MG63 (cell line): Measurements from ENCODE around the gene OR10D3. TPM values are rescaled to one million over a fixed set of nuclear protein-coding genes. Genes with fewer than 3 reads are reported as not detected.
A peak's percentile ranks its signal among the peaks of the same experiment; 100 is the strongest.
"Not testable (repeated sequence)": the region's sequence is repeated elsewhere in the genome, so short reads cannot be mapped to it uniquely, and the experiment has no call there.

ENCODE experiments used
- DNase-seq: peaks from one replicate; pipeline ENCODE4 v3.0.0-alpha.2; 2020
- H3K27me3 ChIP-seq: fragments of 250-450 bp; sonication (Bioruptor Pico); 2 replicates; pipeline ENCODE4 v1.5.1; 2020; ENCODE audit warnings: mild to moderate bottlenecking, moderate library complexity
- H3K36me3 ChIP-seq: fragments of 250-450 bp; sonication (Bioruptor Pico); 2 replicates; pipeline ENCODE4 v1.5.1; 2020; ENCODE audit warnings: mild to moderate bottlenecking, moderate library complexity
- H3K4me3 ChIP-seq: fragments of 250-450 bp; sonication (Bioruptor Pico); 2 replicates; pipeline ENCODE4 v1.5.1; 2020; ENCODE audit warnings: mild to moderate bottlenecking, moderate library complexity
- H3K9me3 ChIP-seq: fragments of 250-450 bp; sonication (Bioruptor Pico); 2 replicates; pipeline ENCODE4 v1.5.1; 2020; ENCODE audit warnings: mild to moderate bottlenecking, moderate library complexity
- total RNA-seq: library from RNA; depleted of rRNA; stranded (reverse); fragments of >200 nt; shearing (Covaris generic); gene quantifications from 2 replicates; pipeline ENCODE4 v1.2.3, GENCODE V29; 2014; ENCODE audit warnings: low replicate concordance; rRNA removed

OR10D3 gene
- total RNA-seq = not detected in 2 replicates

GRCh38 chr11:124183068-124183467 lies at the start of gene OR10D3:
Gene OR10D3, plus strand, starts transcription at chr11:124183345. Its CDS starts 1,925 bp downstream, at chr11:124185270.
- H3K36me3 ChIP-seq = no peaks in the 10 kb centered on the region
- DNase-seq = no peak

DNA sequence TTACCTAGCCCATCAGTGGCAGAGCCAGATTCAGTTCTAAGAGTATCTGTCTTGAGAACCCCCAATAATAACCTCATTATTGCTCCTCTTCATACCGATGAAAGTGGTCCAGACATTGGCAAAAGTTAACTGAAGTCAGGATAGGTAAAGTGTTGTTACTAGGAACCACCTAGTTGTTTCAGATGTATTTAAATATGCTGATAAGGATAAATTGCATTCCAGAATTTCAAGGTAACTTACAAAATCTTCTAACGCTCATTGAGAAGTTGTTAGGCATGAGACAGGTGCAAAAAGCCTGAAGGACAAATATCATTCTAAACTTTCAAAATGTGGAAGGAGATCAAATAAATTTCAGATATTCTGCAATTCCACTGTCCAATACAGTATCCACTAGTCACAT lies 40.1 kb upstream of the OR10D3 start:
- Histone ChIP-seq H3K36me3 (no peaks in the 10 kb centered on the region), H3K9me3 (peaks cover 5% of the 10 kb centered on the region; the same call in 1 of the 2 replicates), H3K4me3 (no peak overlapping the region), H3K27me3 (no peaks in the 10 kb centered on the region)
- DNase-seq = no peak

More at GRCh38 chr11:124183068-124183467, at the start of gene OR10D3:
- Histone ChIP-seq H3K27me3 (no peaks in the 10 kb centered on the region), H3K4me3 (no peak within 1 kb of the TSS), H3K9me3 (peaks cover 7% of the 10 kb centered on the region; the same call in 1 of the 2 replicates)

DNA sequence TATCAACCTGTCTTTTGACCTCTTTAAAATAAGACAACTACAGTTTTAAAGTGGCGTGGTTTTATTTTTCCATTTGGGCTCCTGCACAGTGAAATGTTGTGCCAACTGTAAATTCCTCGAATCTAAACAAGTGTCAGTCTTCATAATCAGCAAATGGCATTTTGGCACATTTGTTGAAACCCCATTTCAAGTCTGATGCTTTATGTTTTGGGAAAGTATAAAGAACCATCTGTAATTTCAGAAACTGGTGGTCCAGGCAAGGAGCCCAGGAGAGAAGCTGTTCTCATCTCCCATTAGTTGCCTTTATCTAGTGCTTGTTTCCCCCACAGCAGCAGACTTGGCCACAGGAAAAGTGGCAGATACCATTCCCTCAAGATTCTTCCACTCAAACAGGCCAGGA lies 35.2 kb upstream of the OR10D3 start:
- H3K36me3 ChIP-seq = no peaks in the 10 kb centered on the region
- no peak for DNase-seq
- H3K4me3 ChIP-seq = no peak overlapping the region
- no peaks in the 10 kb centered on the region for H3K9me3 ChIP-seq
- no peaks in the 10 kb centered on the region; the same call in 1 of the 2 replicates for H3K27me3 ChIP-seq

- no peak for DNase-seq
- Histone ChIP-seq H3K4me3 (no peak overlapping the region), H3K9me3 (no peaks in the 10 kb centered on the region), H3K27me3 (peaks cover 1% of the 10 kb centered on the region; the same call in 1 of the 2 replicates), H3K36me3 (no peaks in the 10 kb centered on the region)
Observed at GRCh38 chr11:124150684-124151083, 32.5 kb upstream of the OR10D3 start.

- no peak for DNase-seq
- H3K9me3 ChIP-seq = no peaks in the 10 kb centered on the region
- no peak overlapping the region for H3K4me3 ChIP-seq
- H3K27me3 ChIP-seq = peaks cover 2% of the 10 kb centered on the region; the same call in 1 of the 2 replicates
- no peaks in the 10 kb centered on the region for H3K36me3 ChIP-seq
Observed at GRCh38 chr11:124152770-124153407, 30.3 kb upstream of the OR10D3 start.

DNA sequence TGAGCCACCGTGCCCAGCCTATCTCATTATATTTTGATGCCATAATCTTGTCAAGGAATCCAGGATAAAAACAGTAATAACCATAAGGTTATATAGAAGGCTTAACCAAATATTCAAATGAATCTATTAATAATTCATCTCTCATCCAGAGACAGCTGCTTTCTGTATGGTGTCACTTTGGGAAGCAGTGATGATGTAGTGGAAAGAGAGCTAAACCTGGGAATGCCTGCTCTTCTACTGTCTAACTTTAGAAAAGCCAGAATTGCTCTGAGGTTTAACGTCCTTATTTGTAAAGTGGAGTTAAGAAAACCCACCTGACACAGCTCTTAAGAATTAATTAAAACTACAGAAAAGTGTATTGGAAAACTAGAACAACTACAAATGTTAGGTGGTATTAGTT lies 29.3 kb upstream of the OR10D3 start:
- no peak overlapping the region for H3K4me3 ChIP-seq
- peaks cover 2% of the 10 kb centered on the region; the same call in 1 of the 2 replicates for H3K27me3 ChIP-seq
- H3K9me3 ChIP-seq = no peaks in the 10 kb centered on the region
- H3K36me3 ChIP-seq = no peaks in the 10 kb centered on the region
- no peak for DNase-seq

GRCh38 chr11:124159481-124159880 lies 23.7 kb upstream of the OR10D3 start:
- Histone ChIP-seq H3K27me3 (peaks cover 2% of the 10 kb centered on the region; the same call in 1 of the 2 replicates), H3K4me3 (no peak overlapping the region), H3K36me3 (no peaks in the 10 kb centered on the region), H3K9me3 (no peaks in the 10 kb centered on the region)
- DNase-seq = no peak

- no peak for DNase-seq
- Histone ChIP-seq H3K9me3 (no peaks in the 10 kb centered on the region), H3K27me3 (no peaks in the 10 kb centered on the region), H3K4me3 (no peak overlapping the region), H3K36me3 (no peaks in the 10 kb centered on the region)
Observed at GRCh38 chr11:124160986-124161385, 22.2 kb upstream of the OR10D3 start.

GRCh38 chr11:124167826-124168231 lies 15.3 kb upstream of the OR10D3 start:
- H3K36me3 ChIP-seq = no peaks in the 10 kb centered on the region
- DNase-seq = no peak
- H3K9me3 ChIP-seq = no peaks in the 10 kb centered on the region
- H3K4me3 ChIP-seq = no peak overlapping the region
- H3K27me3 ChIP-seq = no peaks in the 10 kb centered on the region

DNA sequence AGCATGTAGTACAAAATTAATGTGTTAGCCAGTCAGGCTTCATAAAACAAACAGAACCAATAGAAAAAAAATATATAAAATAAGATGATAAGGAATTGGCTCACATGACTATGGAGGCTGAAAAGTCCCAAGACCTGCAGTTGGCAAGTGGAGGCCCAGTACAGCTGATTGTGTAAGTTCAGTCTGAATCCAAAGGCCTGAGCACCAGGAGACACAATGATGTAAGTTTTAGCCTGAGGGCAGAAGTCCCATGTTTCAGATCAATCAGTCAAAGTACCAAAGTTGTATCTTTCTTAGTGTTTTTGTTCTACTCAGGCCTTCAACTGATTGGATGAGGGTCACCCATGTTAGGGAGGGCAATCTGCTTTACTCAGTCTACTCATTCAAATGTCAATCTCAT lies 14.3 kb upstream of the OR10D3 start:
- Histone ChIP-seq H3K36me3 (no peaks in the 10 kb centered on the region), H3K9me3 (no peaks in the 10 kb centered on the region), H3K27me3 (no peaks in the 10 kb centered on the region), H3K4me3 (no peak overlapping the region)
- DNase-seq = no peak

GRCh38 chr11:124170315-124170714 lies 12.8 kb upstream of the OR10D3 start:
- not testable (repeated sequence) for DNase-seq

GRCh38 chr11:124170801-124171586 lies 12.2 kb upstream of the OR10D3 start:
- Histone ChIP-seq H3K4me3 (no peak overlapping the region), H3K27me3 (no peaks in the 10 kb centered on the region)
- no peak for DNase-seq

More at GRCh38 chr11:124170315-124170714, 12.8 kb upstream of the OR10D3 start:
- not testable (repeated sequence) for H3K9me3 ChIP-seq, H3K4me3 ChIP-seq, H3K27me3 ChIP-seq, H3K36me3 ChIP-seq

DNA sequence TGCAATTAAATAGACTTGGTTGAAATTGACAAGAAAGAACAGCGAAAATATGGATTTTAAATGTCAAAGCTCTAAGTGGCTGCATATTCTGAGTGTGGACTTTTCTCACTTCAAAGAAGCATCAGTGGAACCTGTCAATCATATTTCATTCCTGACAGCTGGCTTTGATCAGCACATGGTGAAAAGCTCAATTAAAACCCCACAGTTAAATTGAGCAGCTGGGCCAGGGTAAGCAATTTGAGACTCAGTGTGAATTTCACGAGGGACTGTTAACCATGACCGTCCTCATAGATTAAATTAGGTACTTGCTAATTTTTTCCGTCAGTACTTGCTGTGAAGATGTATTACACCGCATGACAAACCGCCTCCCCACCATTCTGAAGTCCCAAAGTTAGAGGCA lies 11.0 kb upstream of the OR10D3 start:
- Histone ChIP-seq H3K9me3 (no peaks in the 10 kb centered on the region), H3K27me3 (no peaks in the 10 kb centered on the region), H3K4me3 (no peak overlapping the region), H3K36me3 (no peaks in the 10 kb centered on the region)
- DNase-seq = no peak

More at GRCh38 chr11:124170801-124171586, 12.2 kb upstream of the OR10D3 start:
- no peaks in the 10 kb centered on the region for H3K36me3 ChIP-seq
- H3K9me3 ChIP-seq = no peaks in the 10 kb centered on the region

DNA sequence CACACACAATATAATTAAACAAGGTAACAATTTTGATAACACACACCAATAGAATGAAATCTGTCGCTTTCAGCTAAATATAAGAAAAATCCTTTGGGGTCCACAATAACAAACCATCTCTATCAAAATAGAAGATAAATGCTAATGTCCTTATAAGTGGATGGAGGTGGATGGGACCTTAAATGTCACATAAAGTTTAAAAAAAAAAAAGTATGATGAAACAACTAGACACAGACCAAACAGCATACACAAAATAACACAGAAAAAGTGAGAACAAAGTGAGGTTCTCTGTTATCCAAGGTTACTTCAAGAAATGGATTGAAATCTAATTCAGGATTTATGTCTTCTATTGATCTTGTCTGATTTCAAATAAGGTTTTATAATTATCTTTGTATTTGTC lies 10.5 kb upstream of the OR10D3 start:
- no peak for DNase-seq
- Histone ChIP-seq H3K27me3 (no peaks in the 10 kb centered on the region), H3K36me3 (no peaks in the 10 kb centered on the region), H3K9me3 (no peaks in the 10 kb centered on the region), H3K4me3 (no peak overlapping the region)

- no peaks in the 10 kb centered on the region for H3K9me3 ChIP-seq
- no peaks in the 10 kb centered on the region for H3K36me3 ChIP-seq
- no peak overlapping the region for H3K4me3 ChIP-seq
- no peaks in the 10 kb centered on the region for H3K27me3 ChIP-seq
- DNase-seq = peak; percentile 53
Observed at GRCh38 chr11:124174001-124174583, 9.1 kb upstream of the OR10D3 start.

DNA sequence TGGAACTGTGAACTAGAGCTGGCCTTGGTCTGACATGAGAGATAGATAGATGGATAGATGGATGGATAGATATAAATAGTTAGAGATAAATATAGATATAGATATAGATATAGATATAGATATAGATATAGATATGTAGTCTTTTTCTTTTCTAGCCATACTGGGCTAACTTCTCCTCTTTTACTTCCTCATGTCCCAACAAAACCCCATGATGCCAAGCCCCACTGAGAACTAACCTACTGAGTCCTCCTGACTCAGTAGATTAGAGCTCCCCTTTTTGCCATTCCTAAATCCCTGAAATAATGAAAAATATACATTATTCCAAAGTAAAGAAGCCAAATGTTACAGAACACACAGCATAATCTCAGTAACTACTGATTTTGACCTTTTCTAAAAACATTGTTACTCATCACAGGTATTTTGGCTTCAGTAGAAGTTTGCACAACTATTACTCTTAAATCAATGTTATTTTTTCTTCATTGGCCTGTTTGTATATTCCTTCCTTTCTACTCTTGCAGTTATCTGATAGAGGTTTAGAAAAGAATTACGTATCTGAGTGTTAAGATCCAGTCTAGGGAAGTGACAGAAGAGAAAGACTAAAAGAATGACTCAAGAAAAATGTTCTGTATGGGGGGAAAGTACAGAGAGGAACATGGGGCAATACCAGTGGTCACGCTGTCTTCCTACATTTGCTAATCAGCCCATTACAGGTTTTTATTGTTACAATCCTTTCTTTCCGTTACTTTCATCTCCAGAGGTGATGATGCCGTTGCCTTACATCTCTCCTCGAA lies 6.0 kb upstream of the OR10D3 start:
- Histone ChIP-seq H3K27me3 (no peaks in the 10 kb centered on the region), H3K4me3 (no peak overlapping the region), H3K9me3 (peaks cover 7% of the 10 kb centered on the region; the same call in 1 of the 2 replicates), H3K36me3 (no peaks in the 10 kb centered on the region)
- DNase-seq = no peak
